ENCODE measurements around the gene SPATA18. TPM values are rescaled to one million over a fixed set of nuclear protein-coding genes. Genes with fewer than 3 reads are reported as not detected.

SPATA18 gene
- total and polyA plus RNA-seq, 2 of the 8 experiments (the other 6 are each of a cell fraction or from before 2014, with no cell fraction given) = 1.4 to 2.4 TPM

DNA sequence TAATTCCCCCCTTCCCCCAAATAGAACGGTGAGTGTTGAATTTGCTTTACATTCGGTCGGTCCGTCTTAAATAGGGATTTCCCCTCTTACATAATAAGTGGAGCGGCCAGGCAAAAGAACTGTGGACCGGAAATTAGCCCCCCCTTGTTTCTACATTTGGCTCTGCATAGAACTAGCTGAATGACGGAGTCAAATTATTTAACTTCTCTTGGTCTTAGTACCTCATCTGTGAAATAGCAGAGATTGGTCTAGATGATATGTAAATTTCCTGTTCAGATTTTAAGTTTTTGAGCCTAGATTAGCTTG, 1.3 kb downstream of the SPATA18 start:
- no peak overlapping the region for H4K8ac ChIP-seq (ENCODE audit: extremely low read depth, insufficient read depth, low read length)
- CTCF ChIA-PET (ENCODE audit: partially characterized antibody) = no interaction called here
- POLR2A ChIA-PET (ENCODE audit: partially characterized antibody) = interaction anchor here (1.0 to 1.8 kb wide), 2 partner anchors 14 to 155 kb away, joined by 3 to 6 read pairs; partner anchors contain the start of gene SGCB
- no peaks in the 10 kb centered on the region for H3K79me1 ChIP-seq (ENCODE audit: low read depth, low read length)
- peaks cover 8% of the 10 kb centered on the region for H3K23me2 ChIP-seq (ENCODE audit: low read depth, low read length)
- H3K4ac ChIP-seq (replicated peaks; ENCODE audit: insufficient read length, low read depth, low read length) = no peak overlapping the region
- H3K36me3 ChIP-seq (ENCODE audit: control insufficient read depth in 2 of 4, insufficient read depth in 4 of 4, low read length in 3 of 4) = no peaks in the 10 kb centered on the region
- H3K56ac ChIP-seq (replicated peaks; ENCODE audit: insufficient read length, low read depth, low read length) = no peak overlapping the region
- no peak overlapping the region for H3K23ac ChIP-seq (ENCODE audit: insufficient read length)
- H2BK5ac ChIP-seq (ENCODE audit: low read depth, low read length) = no peak overlapping the region; the same call in 1 of the 2 replicates
- H2BK12ac ChIP-seq (ENCODE audit: low read depth, low read length) = no peak overlapping the region
- peak overlapping the region; percentile 50 to 77 (median 60); a peak in 7 of 8 replicates for H3K4me3 ChIP-seq (ENCODE audit: extremely low read depth in 1 of 4, insufficient read depth in 2 of 4, low read depth in 3 of 4, low read length in 4 of 4)
- H2BK120ac ChIP-seq (replicated peaks; ENCODE audit: low read depth, low read length) = no peak overlapping the region
- no peak overlapping the region for H3K27ac ChIP-seq (ENCODE audit: low read depth, low read length)
- TF ChIP-seq HDAC6 (IDR thresholded peaks at IDR 0.05; ENCODE audit: low read depth, low read length) (no peak), JUND (IDR thresholded peaks at IDR 0.05; ENCODE audit: low read length) (no peak), NANOG (IDR thresholded peaks at IDR 0.05; ENCODE audit: insufficient read depth, low read depth, low read length, poor library complexity, severe bottlenecking) (no peak), TBP (IDR thresholded peaks at IDR 0.05; ENCODE audit: low read depth, low read length) (no peak), SIX5 (IDR thresholded peaks at IDR 0.05; ENCODE audit: low read depth, low read length) (no peak), RFX5 (IDR thresholded peaks at IDR 0.05; ENCODE audit: borderline replicate concordance, low read depth, low read length) (no peak), TAF1 (IDR thresholded peaks at IDR 0.05; ENCODE audit: low read depth, low read length) (no peak), JUN (IDR thresholded peaks at IDR 0.05; ENCODE audit: low read depth, low read length) (no peak), GTF2F1 (IDR thresholded peaks at IDR 0.05; ENCODE audit: borderline replicate concordance, low read depth, low read length) (no peak)
- no peak overlapping the region for H2AK5ac ChIP-seq (ENCODE audit: low read depth, low read length)
- no peak overlapping the region for H3K14ac ChIP-seq (ENCODE audit: insufficient read length)
- H4K91ac ChIP-seq (replicated peaks; ENCODE audit: insufficient read length, low read length) = no peak overlapping the region
- H2AFZ ChIP-seq (ENCODE audit: low read length) = peak overlapping the region; percentile 85; the same call in 1 of the 2 replicates
- peaks cover 0 to 2% (median 0%) of the 10 kb centered on the region in 4 experiments; a peak in 3 of 7 replicates for H3K4me1 ChIP-seq (replicated peaks in 1 of 4; ENCODE audit: control insufficient read depth in 3 of 4, insufficient read depth in 4 of 4, low read length in 3 of 4)
- 28% methylated on average over 7 of the region's 7 CpGs; no CpG with 5 or more reads in 1 of the 2 experiments for WGBS, 2 experiments (ENCODE audit: extremely low coverage in 1 of 2, insufficient coverage in 1 of 2, insufficient read length in 1 of 2, insufficient replicate concordance in 2 of 2, low coverage in 1 of 2, low lambda C conversion rate in 2 of 2, missing lambda C conversion rate in 1 of 2)
- H3K4me2 ChIP-seq (ENCODE audit: insufficient read depth in 1 of 2, low read depth in 2 of 2, low read length in 2 of 2) = peak overlapping the region; percentile 69 to 75
- H3K9ac ChIP-seq (replicated peaks in 1 of 4; ENCODE audit: extremely low read depth in 1 of 4, low read depth in 3 of 4, low read length in 3 of 4) = no peak overlapping the region
- no peak for FAIRE-seq
- peaks cover 0 to 3% of the 10 kb centered on the region in 2 experiments; a peak in 1 of 4 replicates for H3K9me3 ChIP-seq (ENCODE audit: insufficient read depth in 2 of 2, low read depth in 1 of 2, low read length in 1 of 2)
- no peaks in the 10 kb centered on the region for H3K79me2 ChIP-seq (ENCODE audit: control insufficient read depth in 1 of 2, insufficient read depth in 2 of 2, low read length in 2 of 2)
- no peak for DNase-seq (ENCODE audit: low read depth in 1 of 2, low spot score in 2 of 2)
- H3K27me3 ChIP-seq (replicated peaks in 1 of 4; ENCODE audit: control insufficient read depth in 3 of 4, extremely low read depth in 1 of 4, insufficient read depth in 3 of 4, low read length in 3 of 4) = peaks cover 1 to 13% (median 10%) of the 10 kb centered on the region in 4 experiments; a peak in 6 of 7 replicates
- H4K20me1 ChIP-seq (replicated peaks in 1 of 2; ENCODE audit: control insufficient read depth in 1 of 2, insufficient read depth in 2 of 2, low read length in 2 of 2) = no peaks in the 10 kb centered on the region
- no peak overlapping the region for H2BK20ac ChIP-seq (ENCODE audit: low read length)
- no peak overlapping the region for H4K5ac ChIP-seq (ENCODE audit: insufficient read length, low read depth, low read length)
- H3K18ac ChIP-seq (ENCODE audit: extremely low read depth, low read length) = no peak overlapping the region
- H2BK15ac ChIP-seq (ENCODE audit: low read length) = no peak overlapping the region

Data from H1 (cell line).